ENCODE measurements around the gene HAUS3. TPM values are rescaled to one million over a fixed set of nuclear protein-coding genes. Genes with fewer than 3 reads are reported as not detected.
"Not testable (repeated sequence)": the region's sequence is repeated elsewhere in the genome, so short reads cannot be mapped to it uniquely, and the experiment has no call there.

Gene HAUS3
- total RNA-seq, 2 donors from 2014 or later = 3.7 to 4.1 TPM

DNA sequence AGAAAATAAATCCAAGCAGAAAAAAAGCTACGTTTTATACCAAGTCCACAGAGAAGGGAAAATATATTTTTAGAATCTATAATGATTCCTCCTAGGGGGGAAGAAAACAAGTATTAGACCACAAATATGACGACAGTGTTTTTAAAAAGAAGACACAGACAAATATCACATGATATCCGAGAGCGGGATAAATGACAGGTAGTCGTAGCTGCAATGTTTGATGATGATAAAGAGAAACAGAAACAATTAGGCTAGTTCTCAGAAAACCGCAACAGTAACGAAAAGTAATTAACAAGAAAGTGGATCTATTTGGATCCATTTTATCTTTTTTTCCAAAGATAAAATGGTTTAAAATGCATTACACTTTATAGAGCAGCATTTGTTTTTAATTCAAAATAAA is 918 bp downstream of the HAUS3 start:
- Histone ChIP-seq H3K27me3 (no peaks in the 10 kb centered on the region), H3K4me3 (peak overlapping the region; percentile 79 to 81), H3K27ac (peak overlapping the region in 1 of 2 donors; percentile 75), H3K4me1 (peaks cover 0 to 56% of the 10 kb centered on the region in 2 donors), H3K36me3 (no peaks in the 10 kb centered on the region), H3K9me3 (no peaks in the 10 kb centered on the region)
- no peak for DNase-seq (ENCODE audit: low spot score)
- TF ChIP-seq CTCF (IDR thresholded peaks at IDR 0.05) = no peak

- Histone ChIP-seq H3K27ac (no peak overlapping the region), H3K4me1 (peaks cover 0 to 24% of the 10 kb centered on the region in 2 donors), H3K4me3 (no peak overlapping the region), H3K36me3 (no peaks in the 10 kb centered on the region), H3K9me3 (no peaks in the 10 kb centered on the region), H3K27me3 (no peaks in the 10 kb centered on the region)
- no peak for DNase-seq (ENCODE audit: low spot score)
- no peak for TF ChIP-seq CTCF (IDR thresholded peaks at IDR 0.05)
Observed at GRCh38 chr4:2236944-2237666, 4.8 kb downstream of the HAUS3 start.

GRCh38 chr4:2231082-2231481 is 10.8 kb downstream of the HAUS3 start:
- no peak for TF ChIP-seq CTCF (IDR thresholded peaks at IDR 0.05)
- no peaks in the 10 kb centered on the region for H3K27me3 ChIP-seq
- no peaks in the 10 kb centered on the region for H3K36me3 ChIP-seq
- no peaks in the 10 kb centered on the region for H3K9me3 ChIP-seq
- H3K4me3 ChIP-seq = no peak overlapping the region
- no peak for DNase-seq (ENCODE audit: low spot score)
- H3K27ac ChIP-seq = no peak overlapping the region
- H3K4me1 ChIP-seq = no peaks in the 10 kb centered on the region

DNA sequence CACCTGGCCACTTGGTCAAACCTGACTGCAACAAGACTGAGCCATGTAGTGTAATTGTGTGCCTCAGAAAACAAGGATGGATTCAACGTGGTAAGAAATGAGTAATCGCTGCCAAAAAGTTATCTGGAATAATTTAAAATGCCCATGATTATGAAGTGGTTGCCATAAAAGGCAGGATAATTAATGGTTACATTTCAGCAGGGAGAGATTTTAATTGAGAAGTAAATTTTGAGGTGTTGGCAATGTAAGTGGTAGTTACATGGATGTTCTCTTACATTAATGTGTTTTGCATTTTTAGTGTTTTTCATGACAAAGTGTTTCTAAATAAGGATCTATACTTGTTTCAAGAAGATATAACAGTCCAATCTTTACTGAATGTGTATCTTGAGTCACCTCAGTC is 15.7 kb downstream of the HAUS3 start:
- TF ChIP-seq CTCF (IDR thresholded peaks at IDR 0.05) = no peak
- DNase-seq (ENCODE audit: low spot score) = no peak
- no peaks in the 10 kb centered on the region for H3K4me1 ChIP-seq
- H3K9me3 ChIP-seq = no peaks in the 10 kb centered on the region
- no peak overlapping the region for H3K4me3 ChIP-seq
- no peaks in the 10 kb centered on the region for H3K27me3 ChIP-seq
- no peaks in the 10 kb centered on the region for H3K36me3 ChIP-seq
- H3K27ac ChIP-seq = no peak overlapping the region

GRCh38 chr4:2222838-2223237 is 19.1 kb downstream of the HAUS3 start:
- Histone ChIP-seq H3K27me3 (no peaks in the 10 kb centered on the region), H3K27ac (no peak overlapping the region), H3K4me3 (no peak overlapping the region), H3K9me3 (no peaks in the 10 kb centered on the region), H3K36me3 (no peaks in the 10 kb centered on the region), H3K4me1 (peaks cover 0 to 4% of the 10 kb centered on the region in 2 donors)
- no peak for TF ChIP-seq CTCF (IDR thresholded peaks at IDR 0.05)
- no peak for DNase-seq (ENCODE audit: low spot score)

DNA sequence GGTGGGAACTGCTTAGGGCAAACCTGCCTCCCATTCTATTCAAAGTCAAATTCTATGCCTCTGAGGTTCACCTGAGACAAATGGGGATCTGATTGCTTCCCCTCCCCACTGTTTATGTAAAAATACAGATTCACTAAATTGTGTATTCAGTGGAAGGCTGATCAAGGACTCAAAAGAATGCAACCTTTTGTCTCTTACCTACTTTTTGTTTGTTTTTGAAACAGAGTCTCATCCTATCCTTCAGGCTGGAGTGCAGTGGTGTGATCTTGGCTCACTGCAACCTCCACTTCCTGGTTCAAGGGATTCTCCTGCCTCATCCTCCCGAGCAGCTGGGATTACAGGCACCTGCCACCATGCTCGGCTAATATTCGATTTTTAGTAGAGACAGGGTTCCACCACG is 20.5 kb downstream of the HAUS3 start:
- H3K4me1 ChIP-seq; DNase-seq (ENCODE audit: low spot score); H3K4me3 ChIP-seq; H3K36me3 ChIP-seq; H3K27me3 ChIP-seq; H3K9me3 ChIP-seq; H3K27ac ChIP-seq: not testable (repeated sequence)
